ENCODE measurements around the gene KAT8. TPM values are rescaled to one million over a fixed set of nuclear protein-coding genes. Genes with fewer than 3 reads are reported as not detected.
A peak's percentile ranks its signal among the peaks of the same experiment; 100 is the strongest.

Gene KAT8
- total RNA-seq, 2 donors from 2014 or later, result 55.7 to 66.4 TPM

GRCh38 chr16:31083981-31084380 lies 33.5 kb upstream of the KAT8 start:
- Histone ChIP-seq H3K36me3 (replicated peaks in 1 of 2; ENCODE audit: insufficient read depth in 1 of 2, low read depth in 2 of 2) (peaks cover 0 to 13% of the 10 kb centered on the region in 2 donors), H3K9me3 (no peaks in the 10 kb centered on the region), H3K4me3 (no peak overlapping the region), H3K27me3 (no peaks in the 10 kb centered on the region), H3K4me1 (no peaks in the 10 kb centered on the region), H3K27ac (no peak overlapping the region)
- 81 to 90% methylated on average over 3 to 13 of the region's 13 CpGs for WGBS, 2 donors
- no peak for TF ChIP-seq CTCF (IDR thresholded peaks at IDR 0.05)
- no peak for TF ChIP-seq POLR2A (IDR thresholded peaks at IDR 0.05)
- ATAC-seq (no peak), DNase-seq (no peak)
- intact Hi-C loops (cut with DNase I), result no loop called here

- H3K27ac ChIP-seq, result no peak overlapping the region
- DNase-seq, result no peak
Measured at GRCh38 chr16:31084584-31085302, 32.7 kb upstream of the KAT8 start.

GRCh38 chr16:31085411-31085810 lies 32.1 kb upstream of the KAT8 start:
- no peak for TF ChIP-seq POLR2A (IDR thresholded peaks at IDR 0.05)
- no peak for TF ChIP-seq CTCF (IDR thresholded peaks at IDR 0.05)
- Histone ChIP-seq H3K36me3 (replicated peaks in 1 of 2; ENCODE audit: insufficient read depth in 1 of 2, low read depth in 2 of 2) (peaks cover 0 to 3% of the 10 kb centered on the region in 2 donors), H3K4me1 (no peaks in the 10 kb centered on the region), H3K27me3 (no peaks in the 10 kb centered on the region), H3K4me3 (no peak overlapping the region), H3K9me3 (no peaks in the 10 kb centered on the region), H3K27ac (no peak overlapping the region)
- ATAC-seq (no peak), DNase-seq (no peak)
- intact Hi-C loops (cut with DNase I), result no loop called here
- WGBS, 2 donors, result 78 to 81% methylated on average over 8 of the region's 8 CpGs

More at GRCh38 chr16:31084584-31085302, 32.7 kb upstream of the KAT8 start:
- no peaks in the 10 kb centered on the region for H3K4me1 ChIP-seq
- H3K36me3 ChIP-seq (replicated peaks in 1 of 2; ENCODE audit: insufficient read depth in 1 of 2, low read depth in 2 of 2), result peaks cover 0 to 9% of the 10 kb centered on the region in 2 donors
- intact Hi-C loops (cut with DNase I), result no loop called here
- no peaks in the 10 kb centered on the region for H3K9me3 ChIP-seq
- no peaks in the 10 kb centered on the region for H3K27me3 ChIP-seq
- no peak for ATAC-seq
- WGBS, 2 donors, result 89% methylated on average over 15 of the region's 16 CpGs; no CpG with 5 or more reads in 1 of the 2 donors
- no peak overlapping the region for H3K4me3 ChIP-seq
- TF ChIP-seq CTCF (IDR thresholded peaks at IDR 0.05) (no peak), POLR2A (IDR thresholded peaks at IDR 0.05) (peak in 1 of 3 donors; percentile 11)

- Histone ChIP-seq H3K4me1 (no peaks in the 10 kb centered on the region), H3K27me3 (no peaks in the 10 kb centered on the region), H3K36me3 (replicated peaks in 1 of 2; ENCODE audit: insufficient read depth in 1 of 2, low read depth in 2 of 2) (peaks cover 0 to 2% of the 10 kb centered on the region in 2 donors), H3K4me3 (no peak overlapping the region), H3K27ac (no peak overlapping the region), H3K9me3 (no peaks in the 10 kb centered on the region)
- DNase-seq, result no peak
- TF ChIP-seq CTCF (IDR thresholded peaks at IDR 0.05) (no peak), POLR2A (IDR thresholded peaks at IDR 0.05) (no peak)
- no peak for ATAC-seq
- WGBS, 2 donors, result 79 to 83% methylated on average over 4 to 18 of the region's 18 CpGs
- intact Hi-C loops (cut with DNase I), result no loop called here
Measured at GRCh38 chr16:31085873-31086628, 31.4 kb upstream of the KAT8 start.

Measured in body of pancreas (tissue), 4 donors.